ENCODE results near the gene CCL4.

Gene CCL4

DNA sequence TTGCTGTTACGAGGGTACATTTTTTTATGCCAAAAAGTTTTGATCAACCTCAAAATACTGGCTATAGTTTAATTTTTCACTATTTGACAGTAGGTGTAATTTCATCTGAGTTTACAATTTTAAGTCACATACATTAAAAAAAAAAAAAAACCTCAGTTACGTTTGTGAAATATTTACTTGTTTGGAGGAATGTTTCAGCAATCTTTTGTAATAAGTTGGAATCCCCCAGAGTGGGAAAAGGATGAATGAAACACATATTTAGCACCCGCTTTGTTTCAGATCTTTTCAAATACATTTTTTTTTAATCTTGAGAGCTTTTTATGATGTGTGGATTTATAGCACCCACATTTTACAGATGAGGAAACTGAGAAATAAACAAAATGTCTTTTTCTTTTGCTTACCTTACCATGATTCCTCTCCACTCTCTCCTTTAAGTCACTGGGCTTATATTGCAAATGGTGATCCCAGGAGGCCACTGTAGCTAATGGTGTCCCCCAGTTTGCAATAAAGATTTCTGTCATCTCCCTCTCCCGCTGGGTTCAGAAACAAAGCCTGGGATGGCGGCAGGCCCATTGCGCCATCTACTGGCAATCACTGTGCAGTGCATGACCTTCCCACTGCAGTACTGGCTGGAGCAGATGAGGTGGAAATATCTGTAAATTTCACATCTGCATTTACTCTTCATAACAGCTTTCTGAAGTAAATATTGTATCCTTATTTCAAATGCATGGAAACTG is 45.1 kb downstream of the CCL4 start:
- DNase-seq: peak; percentile 28 to 70

DNA sequence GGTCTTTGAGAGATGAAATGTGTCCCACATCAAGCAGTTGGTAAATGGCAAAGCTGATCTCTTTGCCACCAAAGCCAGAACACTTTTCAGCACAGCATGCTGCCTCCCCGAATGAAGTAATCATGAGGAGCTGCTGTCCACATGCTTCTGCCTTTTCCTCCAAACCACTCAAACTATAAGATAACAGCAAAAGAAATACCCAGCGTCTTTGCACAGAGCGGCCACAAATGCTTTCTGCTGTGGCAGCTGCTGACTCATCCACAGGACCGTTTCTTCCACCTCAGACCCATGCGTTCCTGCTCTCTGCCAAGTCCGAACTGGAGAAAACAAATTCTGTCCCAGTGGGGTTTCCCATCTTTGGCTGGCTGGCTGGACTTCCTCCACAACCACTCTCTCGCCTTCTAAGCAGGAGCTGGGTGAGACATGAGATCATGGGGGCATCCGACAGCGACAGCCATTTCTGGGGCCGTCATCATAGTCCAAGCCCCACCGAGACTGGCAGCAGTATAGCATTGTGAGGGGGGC is 45.7 kb downstream of the CCL4 start:
- no peak for DNase-seq

DNA sequence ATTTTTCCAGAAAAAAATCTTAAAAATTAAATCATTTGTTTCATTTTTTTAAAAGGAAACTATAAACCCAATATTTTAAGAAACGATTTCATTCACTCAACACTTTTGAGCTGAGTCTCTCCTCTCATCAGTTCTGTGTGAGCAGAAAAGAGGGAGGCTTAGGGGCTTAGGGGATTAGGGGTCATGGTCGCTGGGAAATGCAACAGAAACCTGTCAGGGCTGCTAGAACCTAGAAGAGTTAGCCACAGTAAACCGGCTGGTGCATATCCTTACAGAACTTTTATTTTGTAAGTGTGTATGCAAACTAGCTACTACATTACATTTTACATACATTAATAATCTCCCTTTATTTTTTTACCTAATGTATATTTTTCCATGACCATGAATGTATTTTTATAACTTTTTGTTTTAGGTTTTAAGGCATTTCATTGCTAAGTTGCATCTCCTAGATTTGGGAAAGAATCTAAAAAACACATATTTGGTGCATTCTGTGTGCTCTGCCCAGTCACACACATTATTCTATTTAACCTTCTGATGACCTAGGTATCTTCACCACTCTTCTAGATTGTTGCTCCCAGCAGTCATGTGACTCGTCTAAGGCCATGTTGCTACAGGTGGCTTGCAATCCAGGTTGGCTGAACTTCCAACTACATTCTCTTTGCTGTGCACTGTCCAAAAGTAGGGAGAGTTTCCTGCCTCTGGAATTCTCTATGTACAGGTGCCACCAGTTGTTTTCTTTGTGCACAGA is 48.4 kb downstream of the CCL4 start:
- no peak for DNase-seq

DNA sequence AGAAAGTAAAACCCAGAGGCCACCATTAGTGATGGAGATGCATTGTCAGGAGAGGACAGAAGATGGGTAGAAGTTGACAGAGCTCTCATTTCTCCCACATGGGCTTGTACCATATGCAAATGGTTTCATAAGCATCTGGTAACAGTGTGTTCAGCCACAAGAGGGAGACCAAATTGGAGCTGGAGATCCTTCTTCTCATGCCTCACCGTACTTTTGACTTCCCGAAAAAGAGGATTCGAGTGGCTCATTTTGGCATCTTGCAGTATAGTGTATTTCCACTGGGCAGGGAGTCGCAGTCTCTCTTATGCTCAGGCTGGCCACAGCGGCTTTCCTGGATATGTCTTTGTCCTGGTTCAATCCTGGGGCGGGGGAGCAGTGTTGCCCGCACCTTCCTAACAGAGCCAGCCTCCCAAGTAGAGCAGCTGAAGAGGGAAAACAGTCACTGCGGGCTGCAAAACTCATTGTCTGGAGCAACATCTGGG is 49.1 kb downstream of the CCL4 start:
- DNase-seq: peak in 1 of 2 experiments; percentile 46

DNA sequence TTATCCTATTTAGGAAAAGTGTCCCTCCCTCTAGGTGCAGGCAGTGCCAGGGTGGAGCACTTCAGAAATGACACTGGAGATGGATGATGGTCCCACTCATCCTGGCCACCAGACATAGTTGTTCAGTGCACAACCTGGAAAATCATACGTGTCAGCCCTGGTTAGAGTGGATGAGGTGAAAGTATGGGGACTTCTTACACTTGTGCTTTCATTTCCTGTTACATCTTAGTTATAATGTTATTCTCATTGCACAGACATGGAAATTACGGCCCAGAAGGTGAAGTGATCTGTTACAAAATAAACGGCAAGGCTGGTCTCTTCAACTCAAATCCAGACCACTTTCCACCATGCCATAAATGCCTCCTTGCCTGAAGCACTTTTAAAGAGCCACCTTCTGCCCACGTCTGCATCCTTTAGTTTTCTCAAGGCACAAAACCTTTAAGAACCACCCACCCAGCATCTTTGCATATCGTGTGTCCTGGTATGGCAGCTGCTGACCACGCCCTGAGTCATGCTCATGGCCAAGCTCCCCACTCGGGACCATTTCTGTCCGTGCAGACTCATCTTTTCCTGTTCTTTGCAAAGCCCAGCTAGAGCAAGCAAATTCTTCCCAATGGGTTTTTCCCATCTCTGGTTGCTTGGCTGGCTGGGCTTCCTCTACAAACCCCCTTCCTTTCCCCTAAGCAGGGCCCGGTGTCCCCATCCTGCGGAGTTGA is 50.4 kb downstream of the CCL4 start:
- DNase-seq: no peak

Measured in NCI-H1930 (cell line).